ENCODE measurements around the gene LEUTX.
"Not testable (repeated sequence)": the region's sequence is repeated elsewhere in the genome, so short reads cannot be mapped to it uniquely, and the experiment has no call there.

The LEUTX gene

DNA sequence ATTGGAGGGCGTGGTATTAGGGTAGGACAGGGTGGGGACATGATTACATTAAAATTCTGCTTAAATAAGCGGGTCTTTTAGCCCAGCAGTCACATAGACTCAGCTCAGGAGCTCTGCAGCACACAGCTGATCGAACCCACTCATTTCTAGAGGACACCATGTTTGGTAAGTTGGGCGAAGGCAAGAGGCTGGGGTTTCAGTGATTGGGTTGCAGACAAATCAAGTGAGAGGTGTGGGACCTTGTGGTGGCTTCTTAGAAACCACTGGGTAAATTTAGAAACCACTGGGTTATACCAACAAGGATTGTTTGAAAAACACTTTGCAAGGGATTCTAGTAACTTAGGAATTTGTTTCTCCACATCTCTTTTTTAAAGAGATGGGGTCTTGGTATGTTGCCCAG, at the start of gene LEUTX:
LEUTX (plus strand) TSS at position 92 of the 400 bp plus-strand sequence; CDS start at position 159, 67 bp downstream.
- DNase-seq (ENCODE audit: low spot score) (no peak), FAIRE-seq (no peak)

- DNase-seq (ENCODE audit: low spot score): no peak
- FAIRE-seq: no peak
Measured at GRCh38 chr19:39729594-39729993, 49.1 kb upstream of the LEUTX start.

GRCh38 chr19:39731685-39732084, 47.0 kb upstream of the LEUTX start:
- no peak for DNase-seq (ENCODE audit: low spot score)
- FAIRE-seq: no peak

DNA sequence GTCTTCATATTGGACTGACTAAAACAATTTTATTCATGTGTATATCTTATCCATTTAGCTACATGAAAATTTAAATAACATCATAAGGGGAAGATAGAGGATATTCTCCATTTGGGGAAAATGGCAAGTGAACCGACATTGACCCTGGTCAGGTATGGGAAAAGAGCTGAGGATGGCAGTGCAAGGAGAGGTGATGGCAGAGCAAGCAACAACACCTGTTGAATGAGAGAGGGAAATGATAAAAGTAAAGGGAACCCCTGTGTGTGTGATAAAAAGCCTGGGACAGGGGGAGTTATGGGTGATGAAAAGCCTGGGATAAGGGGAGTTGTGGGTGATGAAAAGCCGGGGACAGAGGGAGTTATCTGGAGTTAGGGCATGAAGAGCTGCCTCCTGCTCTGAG, 44.8 kb upstream of the LEUTX start:
- DNase-seq (ENCODE audit: low spot score) (no peak), FAIRE-seq (no peak)

DNA sequence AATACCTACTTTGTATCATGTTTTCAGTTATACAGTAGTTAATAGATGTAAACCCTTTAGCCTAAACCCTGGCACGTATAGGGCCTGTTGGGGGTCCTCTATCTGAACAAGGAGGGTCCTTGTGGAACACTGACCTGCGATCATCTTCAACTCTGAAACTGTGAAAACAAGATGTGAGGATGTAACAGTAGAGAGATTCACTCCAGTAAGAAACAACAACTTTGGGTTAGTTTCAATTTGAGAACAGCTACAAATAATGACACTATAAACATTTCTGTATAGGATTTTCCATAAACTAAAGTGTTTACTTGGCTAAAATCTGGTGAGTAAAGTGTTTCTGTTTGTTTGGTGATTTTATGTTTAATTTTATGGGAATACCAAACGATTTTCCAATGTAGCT, 43.0 kb upstream of the LEUTX start:
- no peak for FAIRE-seq
- DNase-seq (ENCODE audit: low spot score): no peak

GRCh38 chr19:39736088-39736487, 42.6 kb upstream of the LEUTX start:
- FAIRE-seq (no peak), DNase-seq (ENCODE audit: low spot score) (no peak)

- DNase-seq (ENCODE audit: low spot score) (no peak), FAIRE-seq (peak; percentile 37)
Measured at GRCh38 chr19:39737351-39737750, 41.3 kb upstream of the LEUTX start.

DNA sequence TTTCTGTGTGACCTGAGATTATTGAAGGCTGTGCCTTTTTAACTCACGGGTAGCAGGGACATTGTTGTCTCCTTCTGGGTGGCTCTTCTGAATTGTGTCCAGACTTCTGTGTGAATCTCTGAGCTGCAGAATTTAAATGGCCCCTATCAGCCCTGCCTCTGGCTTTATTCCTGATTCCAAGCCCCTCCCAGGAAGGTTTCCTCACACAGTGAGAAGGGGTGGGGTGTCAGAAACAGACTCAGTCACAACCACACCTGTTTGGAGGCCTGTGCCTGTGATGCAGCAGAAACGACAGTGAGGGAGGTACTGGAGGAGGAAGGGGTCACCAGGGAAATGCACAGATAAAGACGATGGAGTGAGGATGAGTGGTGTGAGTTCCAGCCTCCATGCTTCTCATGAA, 40.8 kb upstream of the LEUTX start, which contains the start of gene CLC:
CLC (minus strand) TSS at position 139 of the 400 bp plus-strand sequence; CDS start at position 62, 77 bp downstream.
- DNase-seq (ENCODE audit: low spot score) (no peak), FAIRE-seq (no peak)

- FAIRE-seq (no peak), DNase-seq (ENCODE audit: low spot score) (no peak)
Measured at GRCh38 chr19:39738814-39739213, 39.8 kb upstream of the LEUTX start.

DNA sequence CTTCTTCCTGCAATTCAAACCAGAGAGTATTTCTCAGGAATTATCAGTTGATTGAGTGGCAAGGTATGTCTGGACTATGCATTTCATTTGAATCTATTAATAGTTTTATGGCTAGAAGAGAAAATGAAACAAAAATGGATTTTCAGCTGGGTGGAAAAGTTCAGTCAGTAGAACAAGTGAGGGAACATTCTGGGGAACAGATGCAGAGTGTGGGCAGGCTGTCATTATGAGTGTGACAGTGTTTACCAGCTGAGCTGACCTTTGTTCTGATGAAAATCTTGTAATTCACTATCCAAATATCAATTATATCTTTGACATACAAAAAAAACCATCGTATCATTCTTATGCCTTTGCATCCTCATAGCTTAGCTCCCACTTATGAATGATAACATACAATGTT, 38.3 kb upstream of the LEUTX start:
- FAIRE-seq: no peak

GRCh38 chr19:39745643-39746042, 33.0 kb upstream of the LEUTX start:
- DNase-seq (ENCODE audit: low spot score): no peak
- no peak for FAIRE-seq

More for the DNA sequence above, 38.3 kb upstream of the LEUTX start:
- no peak for DNase-seq (ENCODE audit: low spot score)

- no peak for DNase-seq (ENCODE audit: low spot score)
- peak; percentile 27 for FAIRE-seq
Measured at GRCh38 chr19:39746836-39747529, 31.7 kb upstream of the LEUTX start.

- DNase-seq (ENCODE audit: low spot score) (no peak), FAIRE-seq (no peak)
Measured at GRCh38 chr19:39749981-39750380, 28.7 kb upstream of the LEUTX start.

DNA sequence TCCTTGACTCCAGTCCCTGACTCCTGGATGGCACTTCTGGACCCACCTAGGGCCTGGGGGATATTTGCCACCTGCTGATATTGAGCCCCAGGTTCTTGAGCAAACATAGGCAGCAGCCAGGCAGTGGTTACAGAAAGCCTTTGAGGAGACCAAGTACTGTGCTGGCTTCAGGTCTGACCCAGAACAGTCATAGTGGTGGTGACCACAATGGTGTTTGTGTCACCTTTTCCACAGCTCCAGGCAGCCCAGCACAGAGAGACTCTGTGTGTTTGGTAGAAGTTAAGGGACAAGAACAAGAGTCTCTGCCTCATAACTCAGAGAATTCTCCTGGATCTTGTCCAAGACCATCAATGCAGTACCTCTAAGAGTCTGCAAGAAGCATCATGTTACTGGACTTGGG, 26.3 kb upstream of the LEUTX start:
- no peak for FAIRE-seq

DNA sequence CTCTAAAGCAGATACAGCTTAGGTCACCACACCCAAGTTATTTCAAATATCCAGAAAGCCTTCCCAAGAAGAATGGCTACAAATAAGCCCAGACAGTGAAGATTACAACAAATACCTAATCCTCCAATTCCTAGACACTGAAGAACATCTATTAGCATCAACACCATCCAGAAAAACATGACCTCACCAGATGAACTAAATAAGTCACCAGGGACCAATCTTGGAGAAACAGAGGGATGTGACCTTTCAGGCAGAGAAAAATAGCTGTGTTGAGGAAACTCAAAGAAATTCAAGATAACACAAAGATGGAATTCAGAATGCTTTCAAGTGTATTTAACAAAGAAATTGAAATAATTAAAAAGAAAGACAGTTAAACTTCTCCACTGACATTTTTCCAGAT, 25.9 kb upstream of the LEUTX start:
- no peak for FAIRE-seq
- DNase-seq (ENCODE audit: low spot score): no peak

More for the DNA sequence above, 26.3 kb upstream of the LEUTX start:
- DNase-seq (ENCODE audit: low spot score): no peak

GRCh38 chr19:39754544-39754943, 24.1 kb upstream of the LEUTX start:
- FAIRE-seq (no peak), DNase-seq (ENCODE audit: low spot score) (no peak)

DNA sequence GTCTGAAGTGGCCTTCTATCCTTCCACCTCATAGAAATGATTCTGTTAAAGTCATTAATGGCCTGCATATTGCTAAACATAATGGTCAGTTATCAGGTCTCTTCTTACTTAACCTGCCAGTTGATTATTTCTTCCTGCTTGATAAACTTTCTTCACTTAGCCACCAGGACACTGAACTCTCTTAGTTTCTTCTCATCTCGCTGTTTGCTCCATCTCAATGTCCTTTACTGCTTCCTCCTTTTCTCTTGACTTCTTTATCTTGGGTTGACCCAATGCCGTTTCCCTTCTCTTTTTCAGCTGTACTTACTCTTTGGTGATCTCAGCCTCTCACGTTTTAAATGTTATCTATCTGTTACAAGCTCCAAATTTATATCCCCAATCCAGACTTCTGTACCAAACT, 23.7 kb upstream of the LEUTX start:
- no peak for FAIRE-seq
- DNase-seq (ENCODE audit: low spot score): no peak

DNA sequence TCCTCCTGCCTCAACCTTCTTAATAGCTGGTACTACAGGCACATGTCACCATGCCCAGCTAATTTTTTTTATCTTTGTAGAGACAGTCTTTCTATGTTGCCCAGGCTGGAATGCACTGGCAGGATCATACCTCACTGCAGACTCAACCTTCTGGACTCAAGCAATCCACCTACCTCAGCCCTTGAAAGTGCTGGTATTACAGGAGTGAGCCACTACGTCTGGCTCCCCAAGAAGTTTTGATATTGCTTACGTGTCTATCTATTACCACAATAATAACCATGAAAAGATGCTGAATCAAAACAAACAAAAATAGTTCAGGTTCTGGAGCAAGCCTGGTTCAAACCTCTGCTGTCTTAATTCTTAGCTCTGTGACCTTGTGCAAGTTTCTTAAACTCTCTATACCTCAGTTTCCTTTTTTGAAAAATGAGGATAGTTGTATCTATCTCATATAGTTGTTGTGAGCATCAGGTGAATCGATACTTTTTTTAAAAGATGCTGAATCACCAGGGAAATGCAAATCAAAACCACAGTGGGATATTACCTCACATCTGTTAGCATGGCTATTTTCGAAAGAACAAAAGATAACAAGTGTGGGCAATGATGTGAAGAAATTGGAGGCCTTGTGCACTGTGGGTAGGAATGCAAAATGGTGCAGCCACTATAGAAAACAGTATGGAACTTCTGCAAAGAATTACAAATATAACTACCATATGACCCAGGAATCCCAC, 19.0 kb upstream of the LEUTX start:
- no peak for FAIRE-seq
- no peak for DNase-seq (ENCODE audit: low spot score)

GRCh38 chr19:39761851-39762250, 16.8 kb upstream of the LEUTX start:
- not testable (repeated sequence) for FAIRE-seq

DNA sequence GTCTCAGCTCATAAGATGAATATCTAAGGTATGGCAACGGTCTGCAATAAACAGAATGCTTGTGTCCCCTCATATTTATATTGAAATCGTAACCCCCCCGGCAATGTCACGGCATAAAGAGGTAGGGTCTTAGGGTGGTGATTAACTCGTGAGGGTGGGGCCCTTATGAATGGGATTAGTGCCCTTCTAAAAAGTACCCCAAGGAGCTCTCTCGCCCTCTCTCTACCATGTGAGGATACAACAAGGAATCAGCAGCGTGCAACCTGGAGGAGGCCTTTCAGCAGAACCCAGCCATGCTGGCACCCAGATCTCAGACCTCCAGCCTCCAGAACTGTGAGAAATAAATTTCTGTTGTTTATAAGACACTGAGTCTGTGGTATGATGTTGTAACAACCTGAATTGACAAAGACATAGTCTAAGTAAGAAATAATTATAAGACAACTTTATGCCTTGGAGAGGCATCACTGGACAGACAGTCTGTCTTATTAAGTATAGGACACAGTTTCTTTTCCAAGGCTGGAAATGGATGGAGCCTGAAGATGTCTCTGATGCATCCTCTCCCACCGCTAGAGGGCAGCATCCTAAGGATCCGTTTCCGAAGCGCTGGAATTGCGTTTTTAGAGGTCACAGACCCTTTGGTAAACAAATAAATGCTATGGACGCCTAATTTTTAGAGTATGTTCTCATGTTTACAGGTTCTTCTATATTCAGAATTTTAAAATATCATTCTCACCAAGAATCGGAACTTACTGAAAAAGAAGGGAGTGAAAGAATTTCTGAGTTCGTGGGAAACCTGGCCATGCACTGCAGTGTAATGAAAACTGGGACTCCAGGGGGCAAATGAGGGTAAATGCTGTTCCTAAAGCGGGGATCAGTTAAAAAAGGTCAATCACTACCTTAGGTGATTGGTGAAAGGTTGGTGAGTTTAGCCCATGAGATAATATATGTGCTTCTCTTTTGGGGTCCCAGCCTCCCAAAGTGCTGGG, 13.3 kb upstream of the LEUTX start:
- peak; percentile 29 for DNase-seq (ENCODE audit: low spot score)
- no peak for FAIRE-seq

More at GRCh38 chr19:39761851-39762250, 16.8 kb upstream of the LEUTX start:
- DNase-seq (ENCODE audit: low spot score): not testable (repeated sequence)

DNA sequence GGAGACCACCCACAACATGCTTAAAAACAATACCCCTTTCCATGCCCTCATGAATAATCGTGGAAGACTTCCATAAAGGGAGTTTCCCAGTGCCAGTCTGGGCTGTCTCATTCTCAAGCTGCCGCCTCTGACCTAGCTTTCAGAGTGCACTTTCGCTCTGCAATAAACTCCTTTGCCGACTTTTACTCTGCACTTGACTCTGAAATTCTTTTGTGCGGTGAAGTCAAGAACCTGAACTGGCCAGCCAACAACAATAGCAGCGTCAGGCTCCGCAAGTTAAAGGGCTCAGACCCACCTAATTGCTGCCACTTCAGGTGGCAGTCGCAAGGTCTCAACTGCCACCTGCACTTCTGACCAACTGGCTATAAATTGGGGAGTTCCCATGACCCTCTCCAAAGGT, 10.3 kb upstream of the LEUTX start:
- FAIRE-seq (no peak), DNase-seq (ENCODE audit: low spot score) (no peak)

DNA sequence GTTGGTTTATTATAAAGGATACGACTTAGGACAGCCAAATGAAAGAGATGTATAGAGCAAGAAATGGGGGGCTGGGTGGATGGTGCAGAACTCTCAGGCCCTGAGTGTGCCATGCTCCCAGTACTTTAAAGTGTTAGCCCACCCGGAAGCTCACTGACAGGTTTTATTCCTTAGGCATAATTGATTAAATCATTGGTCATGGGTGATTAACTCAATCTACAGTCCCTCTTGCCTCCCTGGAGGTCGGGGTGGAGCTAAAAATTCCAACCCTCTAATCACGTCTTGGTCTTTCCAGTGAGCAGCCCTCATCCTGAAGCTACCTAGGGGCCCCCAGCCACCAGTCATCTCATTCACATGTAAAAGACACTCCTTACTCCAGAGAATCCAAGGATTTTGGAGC, 9.9 kb upstream of the LEUTX start:
- FAIRE-seq (no peak), DNase-seq (ENCODE audit: low spot score) (no peak)

Data from urothelium cell line (cell line).